IMR-90 (cell line): Measurements from ENCODE around the gene MC5R. TPM values are rescaled to one million over a fixed set of nuclear protein-coding genes. Genes with fewer than 3 reads are reported as not detected.

Experiments used
- ATAC-seq: fragments of 200-7000 bp; cut with Tn5 transposase; 2 replicates; pipeline ENCODE4 v1.9.1; 2020; ENCODE audit warnings: low read depth, mild to moderate bottlenecking, moderate library complexity
- BruUV-seq: library from RNA; stranded (reverse); fragments of 400-500 nt; replicated peaks from 2 replicates; lab custom pipeline; 2021; lab: Mats Ljungman, UMichigan
- CTCF ChIA-PET: fragments of 300-600 bp; formaldehyde crosslinking; extraction: SDS; loops from one replicate; lab custom pipeline; 2021; ENCODE audit warnings: antibody characterized with exemption; lab: Yijun Ruan, JAX
- POLR2A ChIA-PET: fragments of 300-600 bp; sonication (Branson Sonifier 250); formaldehyde crosslinking; loops from one replicate; lab custom pipeline; 2022; ENCODE audit warnings: antibody characterized with exemption; ENCODE audit not compliant: unreplicated experiment; lab: Charles Lee
- DNase-seq: peaks from one replicate; pipeline ENCODE4 v3.0.0; 2013
- H2AFZ ChIP-seq: replicated peaks from 2 replicates; pipeline ENCODE3; 2013; ENCODE audit warnings: low read length, mild to moderate bottlenecking; ENCODE audit not compliant: poor library complexity
- H2AK5ac ChIP-seq: 2 replicates; pipeline ENCODE4 v1.6.1; 2013; ENCODE audit warnings: low read depth, low read length, inconsistent platforms
- H2AK9ac ChIP-seq: replicated peaks from 2 replicates; pipeline ENCODE3; 2013; ENCODE audit warnings: mild to moderate bottlenecking, low read depth, low read length, moderate library complexity; ENCODE audit not compliant: poor library complexity
- H2BK120ac ChIP-seq: 2 replicates; pipeline ENCODE4 v1.6.1; 2013; ENCODE audit warnings: low read depth, low read length, inconsistent platforms
- H2BK15ac ChIP-seq: 3 replicates; pipeline ENCODE4 v1.6.1; 2013; ENCODE audit warnings: low read depth, low read length, inconsistent platforms
- H2BK20ac ChIP-seq: 2 replicates; pipeline ENCODE4 v1.6.1; 2013; ENCODE audit warnings: low read depth, mild to moderate bottlenecking, inconsistent platforms, low read length, moderate library complexity
- H2BK5ac ChIP-seq: 2 replicates; pipeline ENCODE4 v1.6.1; 2013; ENCODE audit warnings: mild to moderate bottlenecking, low read depth, low read length, inconsistent platforms; ENCODE audit not compliant: poor library complexity, severe bottlenecking
- H3K14ac ChIP-seq: replicated peaks from 2 replicates; pipeline ENCODE4 v1.6.1; 2013; ENCODE audit warnings: low read depth, low read length, inconsistent platforms
- H3K18ac ChIP-seq: 2 replicates; pipeline ENCODE4 v1.6.1; 2013; ENCODE audit warnings: low read depth, low read length, control low read depth
- H3K23ac ChIP-seq: 2 replicates; pipeline ENCODE4 v1.6.1; 2013; ENCODE audit warnings: low read depth, low read length, inconsistent platforms
- H3K27ac ChIP-seq: 2 replicates; pipeline ENCODE4 v1.5.1; 2013; ENCODE audit warnings: mild to moderate bottlenecking, control low read depth, low read length; ENCODE audit not compliant: insufficient read depth
- H3K27me3 ChIP-seq: 2 replicates; pipeline ENCODE4 v1.6.1; 2013; ENCODE audit warnings: low read length; ENCODE audit not compliant: control insufficient read depth, insufficient read depth
- H3K36me3 ChIP-seq: 2 replicates; pipeline ENCODE4 v1.6.1; 2013; ENCODE audit warnings: low read length, mixed read lengths; ENCODE audit not compliant: control insufficient read depth, insufficient read depth
- H3K4ac ChIP-seq: 2 replicates; pipeline ENCODE4 v1.6.1; 2013; ENCODE audit warnings: low read depth, low read length, inconsistent platforms
- H3K4me1 ChIP-seq: 2 replicates; pipeline ENCODE4 v1.6.1; 2013; ENCODE audit warnings: low read length, mixed read lengths; ENCODE audit not compliant: control insufficient read depth, insufficient read depth
- H3K4me2 ChIP-seq: 2 replicates; pipeline ENCODE4 v1.6.1; 2013; ENCODE audit warnings: low read depth, mild to moderate bottlenecking, control low read depth, low read length, moderate library complexity
- H3K4me3 ChIP-seq: 2 replicates; pipeline ENCODE4 v1.5.1; 2013; ENCODE audit warnings: low read depth, mild to moderate bottlenecking, control low read depth, low read length, moderate library complexity; ENCODE audit not compliant: insufficient read depth
- H3K56ac ChIP-seq: 2 replicates; pipeline ENCODE4 v1.6.1; 2013; ENCODE audit warnings: low read length, inconsistent platforms; ENCODE audit not compliant: insufficient read depth; ENCODE audit errors: extremely low read depth
- H3K79me1 ChIP-seq, 2 experiments: 2 replicates each; pipeline ENCODE4 v1.6.1; 2013; ENCODE audit warnings: low read length in 2 of 2, inconsistent platforms in 1 of 2, low read depth in 1 of 2
- H3K9ac ChIP-seq: 2 replicates; pipeline ENCODE4 v1.6.1; 2013; ENCODE audit warnings: low read depth, low read length, control low read depth
- H3K9me1 ChIP-seq: 2 replicates; pipeline ENCODE4 v1.6.1; 2013; ENCODE audit warnings: low read length, inconsistent platforms; ENCODE audit not compliant: insufficient read depth
- H3K9me3 ChIP-seq: 2 replicates; pipeline ENCODE4 v1.6.1; 2013; ENCODE audit warnings: low read length; ENCODE audit not compliant: control insufficient read depth, insufficient read depth
- H4K20me1 ChIP-seq: 2 replicates; pipeline ENCODE4 v1.6.1; 2013; ENCODE audit warnings: low read length, inconsistent platforms; ENCODE audit not compliant: insufficient read depth
- H4K5ac ChIP-seq: 2 replicates; pipeline ENCODE4 v1.6.1; 2013; ENCODE audit warnings: mild to moderate bottlenecking, low read depth, low read length, control low read depth
- H4K8ac ChIP-seq, 2 experiments: 2 replicates each; pipeline ENCODE4 v1.6.1; 2013; ENCODE audit warnings: low read depth in 2 of 2, low read length in 2 of 2, control low read depth in 1 of 2, inconsistent platforms in 1 of 2
- H4K91ac ChIP-seq: 2 replicates; pipeline ENCODE4 v1.6.1; 2013; ENCODE audit warnings: low read depth, low read length, inconsistent platforms; ENCODE audit not compliant: insufficient read depth
- CEBPB ChIP-seq: IDR thresholded peaks from 2 replicates; pipeline ENCODE4 v1.6.1; 2012; ENCODE audit warnings: low read depth, low read length, improper control_type of control experiment
- FOS ChIP-seq: fragments of 150-350 bp; IDR thresholded peaks from 2 replicates; pipeline ENCODE4 v1.6.1; 2016; ENCODE audit warnings: low read depth, low read length
- MAFK ChIP-seq: IDR thresholded peaks from 2 replicates; pipeline ENCODE4 v1.6.1; 2012; ENCODE audit warnings: low read depth, low read length, improper control_type of control experiment
- MXI1 ChIP-seq: IDR thresholded peaks from 2 replicates; pipeline ENCODE4 v1.6.1; 2012; ENCODE audit warnings: low read depth, mild to moderate bottlenecking, low read length, moderate library complexity, borderline replicate concordance
- NFE2L2 ChIP-seq: fragments of 150-350 bp; IDR thresholded peaks from 2 replicates; pipeline ENCODE4 v1.6.1; 2016; ENCODE audit warnings: low read depth, mild to moderate bottlenecking, low read length
- POLR2A ChIP-seq: IDR thresholded peaks from 2 replicates; pipeline ENCODE4 v1.6.1; 2012; ENCODE audit warnings: mild to moderate bottlenecking, low read depth, low read length
- RAD21 ChIP-seq: IDR thresholded peaks from 2 replicates; pipeline ENCODE4 v1.6.1; 2012; ENCODE audit warnings: low read length, improper control_type of control experiment
- RFX5 ChIP-seq: IDR thresholded peaks from 2 replicates; pipeline ENCODE4 v1.8.0; 2012; ENCODE audit warnings: low read depth, mild to moderate bottlenecking, low read length, moderate library complexity
- WGBS, 2 experiments: methylation state at CpG; one replicate each; pipeline versions ENCODE4 v1.1.5 to v1.1.7; 2013; ENCODE audit warnings: missing lambda C conversion rate in 2 of 2; ENCODE audit not compliant: insufficient read length in 1 of 2; ENCODE audit errors: extremely low coverage in 2 of 2; 5-methylcytosine and 5-hydroxymethylcytosine counted together
- dilution Hi-C: fragments of 300-500 bp; cut with HindIII; formaldehyde crosslinking; loops from one replicate; pipeline ENCODE4 v1.14.3; 2018; ENCODE audit warnings: low sequenced_read_pairs; ENCODE audit not compliant: unreplicated experiment
- in situ Hi-C: fragments of 300-500 bp; cut with MboI; formaldehyde crosslinking; loops from 3 replicates; pipeline ENCODE4 v1.14.3; 2019; ENCODE audit warnings: low sequenced_read_pairs, inconsistent platforms, mixed read lengths
- intact Hi-C: fragments of 100-400 bp; cut with micrococcal nuclease; formaldehyde crosslinking; loops from 2 replicates; pipeline ENCODE4 v1.10.0; 2022
- polyA plus RNA-seq, 3 experiments: library from polyadenylated mRNA; depleted of rRNA; stranded (reverse); fragments of >200 nt; gene quantifications; 2 replicates each; pipeline ENCODE4 v1.2.3, GENCODE V29; 2012; ENCODE audit warnings: low replicate concordance in 1 of 3
- total RNA-seq: library from RNA; depleted of rRNA; stranded (reverse); fragments of >200 nt; gene quantifications from 2 replicates; pipeline ENCODE4 v1.2.3, GENCODE V29; 2012
- TF ChIP-seq, protein P1 (sequence below): fragments of 150-350 bp; IDR thresholded peaks from 2 replicates; pipeline ENCODE4 v1.6.1; 2016; ENCODE audit warnings: low read depth, mild to moderate bottlenecking, low read length, moderate library complexity, borderline replicate concordance
- TF ChIP-seq, protein P2 (sequence below): conservative IDR thresholded peaks from 2 replicates; pipeline ENCODE4 v1.5.1; 2012; ENCODE audit warnings: mild to moderate bottlenecking, low read depth, low read length, improper control_type of control experiment
- TF ChIP-seq, protein P3 (sequence below): fragments of 150-350 bp; IDR thresholded peaks from 2 replicates; pipeline ENCODE4 v1.6.1; 2017; ENCODE audit warnings: mild to moderate bottlenecking, antibody characterized with exemption, low read length, low read depth

The MC5R gene
- total and polyA plus RNA-seq, 2 of the 4 experiments (the other 2 are of a cell fraction), result not detected

DNA sequence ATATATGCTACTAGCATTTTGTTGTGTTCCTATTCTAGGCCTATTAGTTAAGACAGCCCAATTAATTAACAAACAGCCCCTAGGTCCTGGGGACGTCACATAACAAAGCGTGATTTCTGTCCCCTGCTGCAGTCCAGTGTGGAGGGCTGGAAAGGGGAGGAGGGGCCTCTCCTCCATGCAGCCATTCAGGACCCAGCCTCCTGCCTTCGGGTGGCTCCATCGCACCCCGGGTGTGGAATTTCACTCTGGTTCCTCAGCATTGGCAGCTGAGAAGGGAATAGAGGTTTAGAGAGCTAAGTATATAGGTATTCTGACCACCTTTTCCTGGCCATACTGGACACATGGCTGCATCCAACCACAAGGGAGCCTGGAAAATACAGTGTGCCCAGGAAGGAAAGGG lies 49.0 kb downstream of the MC5R start:
- no peak overlapping the region for H3K4ac ChIP-seq
- no peaks in the 10 kb centered on the region for H3K27me3 ChIP-seq
- DNase-seq (no peak), ATAC-seq (no peak)
- no peak overlapping the region for H2AK9ac ChIP-seq
- H3K4me1 ChIP-seq, result no peaks in the 10 kb centered on the region
- H3K56ac ChIP-seq, result no peak overlapping the region
- ChIA-PET POLR2A (no interaction called here), CTCF (no interaction called here)
- no peak overlapping the region for H3K4me2 ChIP-seq
- dilution Hi-C loops, result no loop called here
- H3K27ac ChIP-seq, result no peak overlapping the region
- no peak overlapping the region for H4K5ac ChIP-seq
- H3K14ac ChIP-seq, result no peak overlapping the region
- no peaks in the 10 kb centered on the region for H3K9me1 ChIP-seq
- intact Hi-C loops, result no loop called here
- H3K9ac ChIP-seq, result no peak overlapping the region
- no peak overlapping the region for H2BK20ac ChIP-seq
- H4K20me1 ChIP-seq, result no peaks in the 10 kb centered on the region
- no peak overlapping the region for H3K23ac ChIP-seq
- H2BK5ac ChIP-seq, result no peak overlapping the region
- WGBS, 2 experiments, result no CpG with 5 or more reads among the region's 5 CpGs
- no peak overlapping the region for H3K18ac ChIP-seq
- no peak overlapping the region for H2BK15ac ChIP-seq
- no peak overlapping the region for H2BK120ac ChIP-seq
- TF ChIP-seq NFE2L2 (no peak), CEBPB (no peak), POLR2A (no peak), FOS (no peak), MXI1 (no peak), RFX5 (no peak), MAFK (no peak), RAD21 (no peak)
- TF ChIP-seq, protein P1, sequence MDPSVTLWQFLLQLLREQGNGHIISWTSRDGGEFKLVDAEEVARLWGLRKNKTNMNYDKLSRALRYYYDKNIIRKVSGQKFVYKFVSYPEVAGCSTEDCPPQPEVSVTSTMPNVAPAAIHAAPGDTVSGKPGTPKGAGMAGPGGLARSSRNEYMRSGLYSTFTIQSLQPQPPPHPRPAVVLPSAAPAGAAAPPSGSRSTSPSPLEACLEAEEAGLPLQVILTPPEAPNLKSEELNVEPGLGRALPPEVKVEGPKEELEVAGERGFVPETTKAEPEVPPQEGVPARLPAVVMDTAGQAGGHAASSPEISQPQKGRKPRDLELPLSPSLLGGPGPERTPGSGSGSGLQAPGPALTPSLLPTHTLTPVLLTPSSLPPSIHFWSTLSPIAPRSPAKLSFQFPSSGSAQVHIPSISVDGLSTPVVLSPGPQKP, result no peak
- TF ChIP-seq, protein P2, sequence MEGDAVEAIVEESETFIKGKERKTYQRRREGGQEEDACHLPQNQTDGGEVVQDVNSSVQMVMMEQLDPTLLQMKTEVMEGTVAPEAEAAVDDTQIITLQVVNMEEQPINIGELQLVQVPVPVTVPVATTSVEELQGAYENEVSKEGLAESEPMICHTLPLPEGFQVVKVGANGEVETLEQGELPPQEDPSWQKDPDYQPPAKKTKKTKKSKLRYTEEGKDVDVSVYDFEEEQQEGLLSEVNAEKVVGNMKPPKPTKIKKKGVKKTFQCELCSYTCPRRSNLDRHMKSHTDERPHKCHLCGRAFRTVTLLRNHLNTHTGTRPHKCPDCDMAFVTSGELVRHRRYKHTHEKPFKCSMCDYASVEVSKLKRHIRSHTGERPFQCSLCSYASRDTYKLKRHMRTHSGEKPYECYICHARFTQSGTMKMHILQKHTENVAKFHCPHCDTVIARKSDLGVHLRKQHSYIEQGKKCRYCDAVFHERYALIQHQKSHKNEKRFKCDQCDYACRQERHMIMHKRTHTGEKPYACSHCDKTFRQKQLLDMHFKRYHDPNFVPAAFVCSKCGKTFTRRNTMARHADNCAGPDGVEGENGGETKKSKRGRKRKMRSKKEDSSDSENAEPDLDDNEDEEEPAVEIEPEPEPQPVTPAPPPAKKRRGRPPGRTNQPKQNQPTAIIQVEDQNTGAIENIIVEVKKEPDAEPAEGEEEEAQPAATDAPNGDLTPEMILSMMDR, result no peak
- TF ChIP-seq, protein P3, sequence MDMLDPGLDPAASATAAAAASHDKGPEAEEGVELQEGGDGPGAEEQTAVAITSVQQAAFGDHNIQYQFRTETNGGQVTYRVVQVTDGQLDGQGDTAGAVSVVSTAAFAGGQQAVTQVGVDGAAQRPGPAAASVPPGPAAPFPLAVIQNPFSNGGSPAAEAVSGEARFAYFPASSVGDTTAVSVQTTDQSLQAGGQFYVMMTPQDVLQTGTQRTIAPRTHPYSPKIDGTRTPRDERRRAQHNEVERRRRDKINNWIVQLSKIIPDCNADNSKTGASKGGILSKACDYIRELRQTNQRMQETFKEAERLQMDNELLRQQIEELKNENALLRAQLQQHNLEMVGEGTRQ, result no peak
- no peak overlapping the region for H4K8ac ChIP-seq
- no peaks in the 10 kb centered on the region for H3K79me1 ChIP-seq
- in situ Hi-C loops, result no loop called here
- no TSS peak for BruUV-seq
- H4K91ac ChIP-seq, result no peak overlapping the region
- peaks cover 9% of the 10 kb centered on the region; the same call in 1 of the 2 replicates for H3K9me3 ChIP-seq
- H3K4me3 ChIP-seq, result no peak overlapping the region
- no peak overlapping the region for H2AK5ac ChIP-seq
- no peak overlapping the region for H2AFZ ChIP-seq
- H3K36me3 ChIP-seq, result no peaks in the 10 kb centered on the region
